ENCODE data around the gene C6orf163. TPM values are rescaled to one million over a fixed set of nuclear protein-coding genes. Genes with fewer than 3 reads are reported as not detected.

C6orf163 gene
- total and polyA plus RNA-seq, 10 of the 15 experiments (the other 5 are each of a cell fraction or from before 2014, with no cell fraction given), result 0.56 to 3.7 (median 1.2) TPM

GRCh38 chr6:87382861-87383260 lies 38.2 kb downstream of the C6orf163 start:
- Histone ChIP-seq H3K79me2 (ENCODE audit: control insufficient read depth, insufficient read depth, low read length) (no peaks in the 10 kb centered on the region), H2AFZ (ENCODE audit: control insufficient read depth, low read depth, low read length) (no peak overlapping the region), H3K27me3 (replicated peaks in 1 of 2; ENCODE audit: control insufficient read depth in 2 of 2, insufficient read depth in 2 of 2, low read length in 1 of 2) (no peaks in the 10 kb centered on the region), H3K4me3 (no peak overlapping the region), H3K4me2 (ENCODE audit: control insufficient read depth, insufficient read depth) (no peak overlapping the region), H3K9me3 (replicated peaks; ENCODE audit: control insufficient read depth, insufficient read depth, low read length) (no peaks in the 10 kb centered on the region), H4K20me1 (ENCODE audit: control insufficient read depth, insufficient read depth) (no peaks in the 10 kb centered on the region), H3K4me1 (ENCODE audit: control insufficient read depth, insufficient read depth, low read length) (no peaks in the 10 kb centered on the region), H3K36me3 (ENCODE audit: control insufficient read depth in 2 of 2, insufficient read depth in 2 of 2, low read length in 1 of 2) (no peaks in the 10 kb centered on the region), H3K27ac (ENCODE audit: control insufficient read depth, insufficient read depth) (no peak overlapping the region), H3K9ac (ENCODE audit: control insufficient read depth, insufficient read depth, low read length) (no peak overlapping the region)
- CTCF ChIA-PET, result interaction anchor here (0.9 to 3.3 kb wide), 2 partner anchors 10 to 12 kb away, joined by 3 to 9 read pairs; no protein-coding TSS in a partner anchor
- no TSS peak for BruUV-seq (replicated peaks)
- SMC1A ChIA-PET (ENCODE audit: uncharacterized antibody, unreplicated experiment), result interaction anchor here (1.3 kb wide), 1 partner anchor 18 kb away, joined by 3 read pairs; no protein-coding TSS in a partner anchor
- WGBS (ENCODE audit: insufficient coverage, insufficient replicate concordance, low lambda C conversion rate, missing lambda C conversion rate), result 96% methylated on average over 5 of the region's 5 CpGs
- in situ Hi-C loops (cut with MboI), result no loop called here
- DNase-seq (ENCODE audit: low read depth, low spot score), result no peak
- no peak for FAIRE-seq
- RAD21 ChIA-PET (ENCODE audit: unreplicated experiment), result interaction anchor here (0.9 kb wide), 1 partner anchor 450 kb away, joined by 3 read pairs; no protein-coding TSS in a partner anchor
- POLR2A ChIA-PET, result no interaction called here
- intact Hi-C loops (cut with micrococcal nuclease; ENCODE audit: unreplicated experiment), result no loop called here
- no peak for ATAC-seq
- TF ChIP-seq ZBTB40 (IDR thresholded peaks at IDR 0.05; ENCODE audit: borderline replicate concordance) (no peak), HSF1 (IDR thresholded peaks at IDR 0.05; ENCODE audit: low read depth, low read length) (no peak), LARP7 (IDR thresholded peaks at IDR 0.05) (no peak), BCL11A (IDR thresholded peaks at IDR 0.05; ENCODE audit: low read depth, low read length) (no peak), BACH1 (IDR thresholded peaks at IDR 0.05; ENCODE audit: borderline replicate concordance) (no peak), WRNIP1 (IDR thresholded peaks at IDR 0.05; ENCODE audit: borderline replicate concordance, low read depth, low read length) (no peak), BHLHE40 (IDR thresholded peaks at IDR 0.05; ENCODE audit: borderline replicate concordance in 1 of 2, low read depth in 2 of 2, low read length in 1 of 2) (no peak), CEBPZ (IDR thresholded peaks at IDR 0.05; ENCODE audit: low read depth, low read length) (no peak), POLR2A (IDR thresholded peaks at IDR 0.05; ENCODE audit: low read depth, low read length) (no peak), SUZ12 (IDR thresholded peaks at IDR 0.05; ENCODE audit: unreplicated experiment) (no peak), PAX8 (IDR thresholded peaks at IDR 0.05) (no peak), IRF3 (IDR thresholded peaks at IDR 0.05) (no peak), E2F4 (IDR thresholded peaks at IDR 0.05; ENCODE audit: low read depth, low read length) (no peak)
